ENCODE measurements around the gene RCL1.
"Not testable (repeated sequence)": the region's sequence is repeated elsewhere in the genome, so short reads cannot be mapped to it uniquely, and the experiment has no call there.

The RCL1 gene, protein sequence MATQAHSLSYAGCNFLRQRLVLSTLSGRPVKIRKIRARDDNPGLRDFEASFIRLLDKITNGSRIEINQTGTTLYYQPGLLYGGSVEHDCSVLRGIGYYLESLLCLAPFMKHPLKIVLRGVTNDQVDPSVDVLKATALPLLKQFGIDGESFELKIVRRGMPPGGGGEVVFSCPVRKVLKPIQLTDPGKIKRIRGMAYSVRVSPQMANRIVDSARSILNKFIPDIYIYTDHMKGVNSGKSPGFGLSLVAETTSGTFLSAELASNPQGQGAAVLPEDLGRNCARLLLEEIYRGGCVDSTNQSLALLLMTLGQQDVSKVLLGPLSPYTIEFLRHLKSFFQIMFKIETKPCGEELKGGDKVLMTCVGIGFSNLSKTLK

DNA sequence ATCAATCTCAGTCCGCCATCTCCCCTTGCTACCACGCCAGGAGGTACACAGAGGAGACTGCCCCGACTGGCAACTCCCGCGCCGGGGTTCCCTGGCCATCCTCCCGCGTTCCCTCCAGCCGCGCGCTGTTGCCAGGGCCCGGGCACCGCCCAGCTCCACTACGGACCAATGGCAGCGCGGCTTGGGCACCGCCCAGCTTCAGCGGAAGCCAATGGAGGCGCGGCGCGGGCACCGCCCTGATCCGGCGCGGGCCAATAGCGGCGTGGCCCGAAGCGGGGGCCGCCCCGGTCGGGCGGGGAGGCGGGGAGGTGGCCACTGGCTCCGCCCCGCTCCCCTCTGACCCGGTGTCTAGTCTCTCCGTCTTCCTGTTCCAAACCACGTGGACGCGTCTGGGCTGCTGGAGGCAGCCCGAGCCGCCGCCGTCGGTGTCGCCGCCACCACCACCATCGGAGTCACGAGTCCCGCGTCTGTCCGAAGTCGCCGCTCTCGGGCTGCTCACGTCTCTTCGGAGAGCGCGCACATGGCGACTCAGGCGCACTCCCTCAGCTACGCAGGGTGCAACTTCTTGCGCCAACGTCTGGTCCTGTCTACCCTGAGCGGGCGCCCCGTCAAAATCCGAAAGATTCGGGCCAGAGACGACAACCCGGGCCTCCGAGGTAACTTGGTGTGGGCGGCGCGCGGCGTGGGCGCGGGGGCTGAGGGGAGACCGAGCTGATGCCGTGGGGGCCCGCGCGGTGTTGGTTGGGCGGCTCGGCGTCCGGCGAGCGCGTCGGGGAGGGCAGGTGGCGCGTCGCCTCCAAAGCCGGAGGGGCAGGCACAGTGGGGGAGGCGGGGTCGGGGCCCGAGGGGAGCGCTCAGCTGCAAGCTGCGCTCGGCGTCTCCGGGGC is at the start of gene RCL1:
TSS of gene RCL1 (plus strand) at position 373 of the 887 bp plus-strand sequence. CDS start at position 521, 148 bp downstream.
- DNase-seq (ENCODE audit: low spot score), result peak; percentile 96

DNA sequence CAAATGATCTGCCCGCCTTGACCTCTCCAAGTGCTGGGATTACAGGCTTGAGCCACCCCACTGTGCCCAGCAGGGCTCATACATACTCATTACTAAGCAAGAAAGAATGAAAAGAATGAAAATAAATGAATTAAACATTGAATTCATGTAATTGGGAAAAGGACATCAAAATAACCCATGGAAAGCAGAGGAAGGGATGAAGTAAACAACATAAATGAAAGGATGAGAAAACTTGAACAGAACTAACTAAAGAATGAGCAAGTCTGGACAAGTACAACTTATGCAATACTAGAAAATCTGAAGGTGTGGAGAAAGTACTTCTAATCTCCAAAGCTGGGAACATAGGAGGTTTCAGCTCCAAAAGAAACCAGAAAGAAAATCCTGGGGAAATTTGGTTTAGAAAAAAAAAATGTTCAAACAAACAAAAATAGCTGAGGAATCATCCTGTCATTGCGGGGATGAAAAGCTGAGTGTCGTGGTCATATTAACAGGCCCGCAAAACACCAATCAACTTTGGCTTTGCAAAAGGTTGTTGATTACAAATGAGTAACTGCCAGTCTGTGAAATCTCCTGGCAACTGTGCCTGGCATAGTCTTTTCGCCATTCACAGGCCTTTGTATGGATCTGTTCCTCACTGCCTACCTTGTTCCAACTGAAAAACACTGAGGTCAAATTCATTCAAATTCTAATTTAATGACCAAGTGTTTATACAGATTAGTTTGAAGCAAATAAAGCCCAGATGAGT is 49.4 kb upstream of the RCL1 start:
- DNase-seq (ENCODE audit: low spot score), result no peak

DNA sequence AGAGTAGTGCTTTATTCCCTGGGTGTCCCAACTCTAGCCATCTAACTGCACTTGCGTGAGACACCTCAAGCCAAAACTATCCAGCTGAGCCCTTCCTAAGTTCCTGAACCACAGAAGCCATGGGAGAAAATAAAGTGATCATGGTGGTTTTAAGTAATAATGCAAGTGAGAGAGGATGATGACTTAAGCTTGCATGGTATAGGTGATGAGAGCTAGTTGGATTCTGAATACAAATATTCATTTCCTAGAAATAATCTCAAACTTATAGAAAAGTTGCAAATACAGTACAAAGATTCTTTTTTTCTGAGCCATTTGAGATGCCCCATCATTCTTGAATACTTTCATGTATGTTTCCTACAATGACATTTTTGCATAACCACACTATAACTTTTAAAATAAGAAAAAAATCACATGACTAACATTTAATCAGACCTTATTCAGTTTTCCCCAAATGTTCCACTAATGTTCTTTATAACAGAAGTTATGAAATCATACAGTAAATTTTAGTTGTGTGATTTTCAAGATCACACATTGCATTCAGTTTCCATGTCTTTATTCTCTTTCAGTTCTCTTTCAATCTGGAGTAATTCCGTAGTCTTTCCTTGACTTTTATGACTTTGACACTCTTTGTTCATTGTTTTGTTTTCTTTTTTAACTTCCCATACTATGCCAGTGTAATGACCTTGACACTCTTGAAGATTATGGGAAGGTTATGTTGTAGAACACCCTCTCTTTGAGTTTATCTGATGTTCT is 46.3 kb upstream of the RCL1 start:
- DNase-seq (ENCODE audit: low spot score), result no peak

DNA sequence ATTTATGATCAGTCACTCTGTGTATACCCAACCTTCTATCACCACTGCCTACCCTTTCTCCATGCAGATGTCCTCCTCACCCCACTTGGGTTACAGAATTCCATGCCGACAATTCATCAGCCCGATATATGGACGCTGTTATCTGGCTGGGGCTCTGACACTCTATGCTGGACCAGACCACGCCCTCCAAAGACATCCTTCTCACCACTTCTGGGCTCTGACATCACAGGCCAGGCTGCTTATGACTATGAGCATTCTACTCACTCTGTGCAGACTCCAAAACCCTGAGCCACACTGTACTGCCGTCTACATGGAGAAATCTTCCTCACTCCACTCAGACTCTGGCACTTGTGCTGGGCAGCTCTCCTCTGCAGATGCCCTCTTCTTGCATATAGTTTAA is 44.1 kb upstream of the RCL1 start:
- DNase-seq (ENCODE audit: low spot score), result no peak

DNA sequence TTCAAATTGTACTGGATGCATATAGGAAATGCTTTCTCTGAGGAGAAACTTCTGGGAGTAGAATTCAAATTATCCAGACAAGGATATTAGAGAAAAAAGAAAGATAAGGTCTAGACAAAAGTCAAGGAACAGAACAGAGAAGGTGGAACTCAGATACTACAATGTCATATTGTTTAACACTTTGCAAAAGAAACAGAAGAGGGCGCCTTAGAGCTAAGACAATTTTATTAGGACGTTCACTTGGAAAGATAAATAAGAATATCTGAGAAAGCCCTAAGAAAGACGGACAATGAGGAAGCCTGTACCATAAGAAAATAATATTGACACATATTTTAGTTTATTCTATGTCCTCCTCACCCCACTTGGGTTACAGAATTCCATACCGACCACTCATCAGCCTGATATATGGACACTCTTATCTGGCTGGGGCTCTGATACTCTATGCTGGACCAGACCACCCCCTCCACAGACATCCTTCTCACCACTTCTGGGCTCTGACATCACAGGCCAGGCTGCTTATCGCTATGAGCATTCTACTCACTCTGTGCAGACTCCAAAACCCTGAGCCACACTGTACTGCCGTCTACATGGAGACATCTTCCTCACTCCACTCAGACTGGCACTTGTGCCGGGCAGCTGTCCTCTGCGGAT is 42.6 kb upstream of the RCL1 start:
- peak; percentile 65 for DNase-seq (ENCODE audit: low spot score)

DNA sequence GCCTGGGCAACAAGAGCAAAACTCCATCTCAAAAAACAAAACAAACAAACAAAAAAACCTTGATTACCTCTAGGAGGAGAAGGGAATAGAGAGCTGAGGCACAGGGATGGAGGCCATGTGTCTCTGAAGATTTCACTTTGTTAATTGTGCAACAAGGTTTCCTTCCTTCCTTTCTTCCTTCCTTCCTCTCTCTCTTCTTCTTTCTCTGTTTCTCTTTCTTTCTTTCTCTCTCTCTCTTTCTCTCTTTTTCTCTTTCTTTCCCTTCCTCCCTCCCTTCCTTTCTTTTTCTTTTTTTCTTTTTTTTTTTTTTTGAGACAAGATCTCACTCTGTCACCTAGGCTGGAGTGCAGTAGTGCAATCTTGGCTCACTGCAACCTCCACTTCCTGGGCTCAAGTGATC is 38.2 kb upstream of the RCL1 start:
- DNase-seq (ENCODE audit: low spot score), result not testable (repeated sequence)

DNA sequence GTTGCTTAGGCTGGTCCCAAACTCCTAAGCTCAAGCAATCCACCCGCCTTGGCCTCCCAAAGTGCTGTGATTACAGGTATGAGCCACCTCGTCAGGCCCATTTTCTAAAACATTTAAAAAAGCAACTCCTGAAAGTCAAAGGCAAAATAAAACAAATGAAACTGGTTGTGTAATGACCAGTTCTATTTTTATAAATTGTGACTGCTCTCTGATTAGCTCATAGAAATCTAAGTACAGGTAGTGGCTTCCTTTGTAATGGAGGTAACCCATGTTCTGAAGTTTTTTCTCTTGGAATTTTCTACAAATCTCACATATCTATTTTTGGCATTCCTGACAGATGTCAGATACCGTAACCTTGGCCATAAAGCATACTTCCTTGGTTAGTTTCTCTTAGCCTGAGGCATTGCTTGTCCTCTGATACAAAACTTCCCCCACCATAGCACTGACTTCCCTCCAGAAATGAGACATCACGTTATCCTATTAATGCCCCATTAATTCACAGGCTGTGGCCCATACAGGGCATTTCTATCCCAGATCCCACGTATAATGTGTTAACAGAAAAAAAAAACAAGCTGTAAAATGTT is 37.6 kb upstream of the RCL1 start:
- DNase-seq (ENCODE audit: low spot score), result no peak

DNA sequence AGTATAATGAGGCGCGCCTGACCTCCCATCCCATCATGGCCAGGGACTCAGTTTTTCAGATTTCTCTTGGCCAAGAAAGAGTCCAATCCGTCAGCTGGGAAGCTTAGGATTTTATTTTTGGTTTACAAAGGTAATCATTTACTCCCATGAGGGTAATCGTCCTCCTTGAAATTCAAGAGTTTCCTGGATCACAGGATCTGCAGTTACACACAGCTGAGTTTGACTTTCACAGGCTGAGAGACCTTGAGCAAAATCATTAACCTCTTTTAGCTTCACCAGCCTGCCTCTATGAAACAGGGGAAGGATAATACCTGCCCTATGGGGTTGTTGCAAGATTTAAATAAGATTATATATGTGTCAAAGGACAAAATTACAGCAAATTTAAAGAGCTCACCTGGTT is 36.3 kb upstream of the RCL1 start:
- DNase-seq (ENCODE audit: low spot score), result no peak

DNA sequence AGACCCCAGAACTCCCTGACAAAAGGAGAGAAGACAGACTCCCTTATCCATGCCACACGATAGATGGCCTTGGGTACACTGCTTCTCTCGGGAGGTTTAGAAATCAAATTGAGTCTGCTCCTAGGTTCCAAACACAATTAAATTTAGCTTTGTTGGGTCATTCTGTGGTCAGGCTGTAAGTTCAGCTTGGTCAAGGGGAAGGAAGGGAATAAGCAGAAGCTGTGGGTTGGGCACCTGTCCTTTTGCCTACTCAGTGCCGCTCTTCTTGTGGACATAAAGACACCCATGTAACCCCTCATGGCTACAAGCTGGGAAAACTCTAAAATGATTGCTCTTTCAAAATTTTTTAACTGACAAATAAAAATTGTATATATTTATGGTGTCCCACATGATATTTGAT is 32.6 kb upstream of the RCL1 start:
- DNase-seq (ENCODE audit: low spot score), result no peak

DNA sequence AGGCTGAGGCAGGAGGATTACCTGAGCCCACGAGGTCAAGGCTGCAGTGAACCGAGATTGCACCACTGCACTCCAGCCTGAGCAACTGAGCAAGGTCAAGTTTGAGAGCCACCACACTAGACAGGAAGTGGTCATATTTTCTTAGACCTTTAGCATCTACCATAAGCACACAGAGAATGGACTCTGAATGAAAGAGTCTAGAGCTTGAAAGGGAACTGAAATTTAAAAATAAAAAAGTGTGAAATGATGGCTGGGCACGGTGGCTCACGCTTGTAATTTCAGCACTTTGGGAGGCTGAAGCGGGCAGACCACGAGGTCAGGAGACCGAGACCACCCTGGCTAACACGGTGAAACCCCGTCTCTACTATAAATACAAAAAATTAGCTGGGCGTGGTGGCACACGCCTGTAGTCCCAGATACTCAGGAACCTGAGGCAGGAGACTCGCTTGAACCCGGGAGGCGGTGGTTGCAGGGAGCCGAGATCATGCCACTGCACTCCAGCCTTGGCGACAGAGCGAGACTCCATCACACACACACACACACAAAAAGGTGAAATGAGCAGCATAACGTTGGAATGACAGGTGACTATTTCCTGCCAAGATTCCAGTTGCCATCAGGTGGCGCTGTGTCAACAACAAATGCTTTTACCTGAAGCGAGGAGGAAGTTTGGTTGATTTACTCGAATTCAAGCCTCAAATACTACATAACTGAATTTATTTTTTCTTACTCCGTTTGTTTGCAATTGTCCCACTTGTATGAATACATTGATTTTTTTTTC is 30.4 kb upstream of the RCL1 start:
- DNase-seq (ENCODE audit: low spot score), result peak; percentile 91

DNA sequence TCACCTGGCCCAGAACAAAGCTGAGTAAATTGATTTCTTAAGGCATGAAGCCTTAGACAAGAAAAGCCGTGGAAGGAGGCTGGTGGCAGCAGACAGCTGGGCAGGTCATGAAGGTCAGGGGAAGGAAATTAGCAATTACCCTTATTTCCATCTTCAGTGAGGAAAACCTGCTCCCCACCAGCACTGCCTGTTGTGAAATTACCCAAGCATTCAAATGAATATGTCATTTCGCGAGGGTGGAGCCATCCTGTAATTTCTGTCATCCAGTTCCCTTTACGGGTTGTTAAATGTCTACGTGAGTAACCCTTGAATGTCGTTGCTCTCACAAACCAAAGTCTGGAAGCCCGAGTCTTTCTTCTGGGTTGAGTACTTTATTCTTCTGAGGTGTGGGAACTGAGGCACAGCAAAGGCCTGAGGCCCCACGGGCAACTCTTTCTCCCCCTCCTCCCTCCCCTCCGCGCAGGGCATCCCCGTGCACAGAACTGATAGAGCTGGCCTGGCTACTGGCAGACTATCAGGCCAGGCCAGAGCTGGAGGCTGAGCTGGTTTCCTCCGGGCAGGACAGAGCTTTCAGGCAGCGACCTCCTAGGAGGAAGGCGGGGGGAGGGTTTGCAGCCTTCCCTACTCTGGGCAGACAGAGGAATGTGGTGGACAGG is 29.7 kb upstream of the RCL1 start:
- peak; percentile 44 for DNase-seq (ENCODE audit: low spot score)

DNA sequence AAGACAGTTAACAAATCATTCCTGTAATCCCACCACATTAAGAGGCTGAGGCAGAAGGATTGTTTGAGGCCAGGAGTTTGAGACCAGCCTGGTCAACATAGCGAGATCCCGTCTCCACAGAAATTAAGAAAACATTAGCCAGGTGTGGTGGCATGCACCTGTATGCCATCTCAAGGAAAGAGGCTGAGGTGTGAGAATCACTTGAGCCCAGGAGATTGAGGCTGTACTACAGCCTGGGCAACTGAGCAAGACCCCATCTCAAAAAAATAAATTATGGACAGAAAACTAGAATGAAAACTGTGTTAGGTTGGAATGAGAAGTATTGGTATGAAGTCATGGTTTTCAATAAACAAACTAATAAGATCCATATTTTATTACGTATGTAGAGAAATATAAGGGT is 28.7 kb upstream of the RCL1 start:
- DNase-seq (ENCODE audit: low spot score), result no peak

DNA sequence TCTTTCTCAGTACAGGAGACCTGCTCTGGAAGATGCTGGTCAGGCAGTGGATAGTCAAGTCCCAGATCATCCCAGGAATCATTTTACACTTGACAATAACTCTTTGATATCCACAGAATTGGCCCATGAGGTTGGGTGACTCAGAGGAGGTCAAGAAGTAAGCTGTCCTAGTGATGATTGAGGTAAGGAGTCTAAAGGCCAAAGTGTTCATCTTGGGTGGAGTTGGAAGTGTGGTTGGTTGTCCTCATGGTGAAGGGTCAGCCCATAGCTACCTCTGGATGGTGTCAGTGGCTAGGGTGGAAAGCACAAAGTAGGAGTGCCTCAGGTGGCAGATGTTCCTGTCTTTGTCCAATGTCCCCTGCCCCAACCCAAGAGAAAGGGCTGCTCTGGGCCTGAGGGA is 24.1 kb upstream of the RCL1 start:
- no peak for DNase-seq (ENCODE audit: low spot score)

DNA sequence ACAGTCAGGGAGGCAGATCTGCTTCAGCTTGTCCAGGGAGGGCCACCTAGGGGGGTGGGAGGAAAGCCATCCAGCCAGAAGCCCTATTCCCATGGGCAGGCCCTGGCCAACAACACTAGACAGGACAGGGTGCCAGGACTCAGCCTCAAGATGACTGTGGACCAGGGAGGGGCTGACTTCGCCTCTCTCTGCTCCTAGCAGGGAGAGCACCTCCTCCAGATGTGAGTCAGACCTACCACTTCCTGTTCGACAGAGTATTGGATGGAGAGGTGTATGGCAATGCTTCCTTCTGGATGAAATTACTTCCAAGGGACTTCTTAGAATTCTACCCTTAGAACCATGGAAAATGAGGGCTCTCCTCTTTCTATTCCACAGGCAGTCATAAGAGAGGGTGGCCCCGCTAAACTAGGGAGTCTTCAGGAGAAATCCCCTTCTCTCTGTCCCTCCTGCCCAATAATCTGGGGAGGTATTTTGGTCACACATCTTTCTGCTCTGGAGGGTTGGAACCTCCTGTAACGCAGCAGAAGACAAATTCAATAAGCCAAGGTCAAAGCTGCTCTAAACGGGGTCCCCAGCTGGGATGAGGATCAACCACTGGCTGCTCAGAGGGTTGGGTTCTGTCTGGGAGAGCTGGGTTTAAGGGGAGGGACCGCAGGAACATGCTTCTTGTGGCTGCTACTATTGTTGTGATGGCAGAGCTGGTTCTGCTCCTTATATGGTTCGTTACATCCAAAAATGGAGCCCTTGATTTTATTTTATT is 23.2 kb upstream of the RCL1 start:
- no peak for DNase-seq (ENCODE audit: low spot score)

DNA sequence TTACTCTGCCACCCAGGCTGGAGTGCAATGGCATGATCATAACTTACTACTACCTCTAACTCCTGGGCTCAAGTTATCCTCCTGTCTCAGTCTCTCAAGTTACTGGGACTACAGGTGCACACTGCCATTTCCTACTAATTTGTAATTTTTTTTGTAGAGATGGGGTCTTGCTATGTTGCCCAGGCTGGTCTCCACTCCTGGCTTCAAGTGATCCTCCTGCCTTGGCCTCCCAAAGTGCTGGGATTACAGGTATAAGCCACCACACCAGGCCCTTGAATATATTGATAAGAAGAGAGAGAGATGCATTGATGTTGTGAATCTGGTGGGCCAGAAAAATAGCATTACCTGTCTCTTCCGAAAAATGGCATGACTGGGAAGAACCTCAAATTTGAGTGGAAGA is 21.0 kb upstream of the RCL1 start:
- DNase-seq (ENCODE audit: low spot score), result no peak

DNA sequence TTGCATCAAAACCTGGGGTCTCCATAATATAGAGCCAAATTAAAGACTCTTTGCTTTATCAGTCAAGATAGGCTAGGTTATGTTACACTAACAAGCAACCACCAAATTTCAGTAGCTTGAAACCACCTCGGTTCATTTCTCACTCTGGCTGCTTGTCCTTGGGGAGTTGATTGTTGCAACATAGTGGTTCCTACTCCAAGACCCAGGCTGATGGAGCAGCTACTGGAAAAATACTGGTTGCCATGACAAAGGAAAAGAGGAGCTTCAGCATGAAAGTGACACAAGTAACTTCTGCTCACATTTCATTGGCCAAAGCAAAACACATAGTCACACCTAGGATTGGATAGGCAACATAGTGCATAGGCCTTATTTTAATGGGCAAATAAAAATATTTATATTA is 18.5 kb upstream of the RCL1 start:
- no peak for DNase-seq (ENCODE audit: low spot score)

DNA sequence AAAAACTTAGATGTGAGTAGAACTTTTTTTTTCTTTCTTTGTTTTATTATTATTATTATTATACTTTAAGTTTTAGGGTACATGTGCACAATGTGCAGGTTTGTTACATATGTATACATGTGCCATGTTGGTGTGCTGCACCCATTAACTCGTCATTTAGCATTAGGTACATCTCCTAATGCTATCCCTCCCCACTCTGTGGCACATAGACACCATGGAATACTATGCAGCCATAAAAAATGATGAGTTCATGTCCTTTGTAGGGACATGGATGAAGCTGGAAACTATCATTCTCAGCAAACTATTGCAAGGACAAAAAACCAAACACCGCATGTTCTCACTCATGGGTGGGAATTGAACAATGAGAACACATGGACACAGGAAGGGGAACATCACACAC is 17.8 kb upstream of the RCL1 start:
- not testable (repeated sequence) for DNase-seq (ENCODE audit: low spot score)

DNA sequence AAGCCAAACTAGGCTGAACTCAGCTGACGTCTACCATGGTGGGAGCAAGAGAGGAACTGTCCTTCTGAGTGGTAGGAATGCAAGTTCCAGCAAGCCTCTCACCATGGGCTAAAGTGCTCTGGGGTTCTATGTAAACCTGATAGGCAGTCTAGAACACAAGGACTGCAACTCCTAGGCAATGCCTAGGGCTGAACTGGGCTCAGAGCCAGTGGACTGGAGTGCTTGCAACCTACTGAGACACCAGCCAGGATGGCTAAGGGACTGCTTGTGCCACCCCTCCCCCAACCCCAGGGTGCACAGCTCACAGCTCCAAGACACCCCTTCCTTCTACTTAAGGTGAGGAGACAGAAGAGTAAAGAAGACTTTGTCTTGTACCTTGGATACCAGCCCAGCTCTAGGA is 12.1 kb upstream of the RCL1 start:
- DNase-seq (ENCODE audit: low spot score), result no peak

DNA sequence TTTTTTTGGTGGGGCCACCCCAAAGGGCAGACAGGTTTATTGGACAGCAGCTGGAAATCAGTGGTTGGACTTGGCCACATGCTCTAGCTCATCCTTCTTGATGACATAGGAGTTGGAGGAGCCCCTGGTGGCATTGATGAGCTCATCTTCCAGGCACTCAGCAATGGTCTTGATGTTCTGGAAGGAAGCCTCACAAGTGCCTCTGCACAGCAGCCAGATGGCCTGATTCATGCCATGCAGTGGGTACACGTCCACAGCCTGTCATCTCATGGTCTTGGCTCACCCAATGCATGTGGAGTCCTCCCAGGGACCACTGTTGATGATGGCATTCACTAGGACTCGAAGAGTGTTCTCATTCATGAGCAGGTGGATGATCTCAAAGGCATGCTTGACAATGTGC is 11.3 kb upstream of the RCL1 start:
- DNase-seq (ENCODE audit: low spot score), result no peak
